ENCODE measurements around the gene LYZL6. TPM values are rescaled to one million over a fixed set of nuclear protein-coding genes. Genes with fewer than 3 reads are reported as not detected.
"Not testable (repeated sequence)": the region's sequence is repeated elsewhere in the genome, so short reads cannot be mapped to it uniquely, and the experiment has no call there.

LYZL6 gene
- total RNA-seq, 1 donor from 2014 or later: not detected

DNA sequence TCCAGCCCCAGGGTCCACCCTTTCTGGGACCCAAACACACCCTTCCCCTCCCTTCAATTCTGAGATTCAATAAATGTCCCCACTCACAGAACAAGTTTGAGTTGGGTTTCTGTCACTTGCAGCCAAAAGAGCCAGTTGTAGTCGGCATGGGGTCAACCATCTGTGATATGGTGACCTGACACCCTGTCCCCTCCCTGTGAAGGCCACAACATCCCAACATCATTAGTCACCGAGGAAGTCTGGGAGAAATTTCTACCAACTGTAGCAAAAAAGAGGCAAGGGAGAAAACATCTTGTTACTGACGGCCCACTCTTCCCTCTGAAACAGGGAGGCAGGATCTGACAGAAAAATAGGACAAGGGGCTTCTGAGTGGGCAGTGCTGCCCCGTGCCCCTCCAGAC is 638 bp upstream of the LYZL6 start:
- DNase-seq: no peak

DNA sequence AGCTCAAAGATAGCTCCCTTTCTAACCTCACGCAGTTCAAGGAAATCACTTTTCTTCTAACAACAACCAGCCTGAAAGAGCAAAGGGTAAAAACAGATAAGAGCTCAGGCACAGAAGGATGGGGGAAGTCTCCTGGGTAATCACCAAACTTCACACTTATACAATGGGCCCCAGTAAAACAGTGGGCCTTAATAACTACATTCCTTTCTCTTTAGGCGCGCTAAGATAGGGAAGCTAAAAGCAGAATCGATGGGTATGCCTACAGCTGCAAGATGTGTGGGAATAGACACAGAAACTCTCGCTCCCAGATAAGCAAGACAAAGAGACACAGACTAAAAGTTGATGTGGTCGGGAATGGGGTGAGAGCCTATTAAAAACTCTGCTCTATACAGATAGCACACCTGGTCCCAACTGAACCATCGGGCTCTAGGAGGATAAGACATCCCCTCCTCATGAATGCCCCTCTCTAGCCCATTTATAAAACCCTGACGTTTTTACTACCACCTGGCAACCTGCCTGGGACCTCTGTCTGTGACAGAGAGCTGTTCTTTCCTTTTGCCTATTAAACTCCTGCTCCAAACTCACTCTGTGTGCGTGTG is 826 bp downstream of the LYZL6 start:
- no peak for DNase-seq

DNA sequence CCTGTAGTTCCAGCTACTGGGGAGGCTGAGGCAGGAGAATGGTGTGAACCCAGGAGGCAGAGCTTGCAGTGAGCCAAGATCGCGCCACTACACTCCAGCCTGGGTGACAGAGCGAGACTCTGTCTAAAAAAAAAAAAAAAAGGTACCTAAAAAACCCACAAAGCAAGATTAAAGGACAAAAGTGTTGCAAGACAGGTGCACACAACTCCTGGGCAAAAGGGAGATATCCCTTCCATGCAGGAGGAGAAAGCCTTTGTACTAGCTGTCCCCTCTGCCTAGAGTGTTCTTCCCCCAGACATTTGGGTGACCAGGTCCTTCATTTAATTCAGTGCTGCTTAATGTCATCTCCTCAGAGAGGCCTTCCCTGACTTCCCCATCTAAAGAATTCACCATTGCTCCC is 5.0 kb downstream of the LYZL6 start:
- DNase-seq: not testable (repeated sequence)

DNA sequence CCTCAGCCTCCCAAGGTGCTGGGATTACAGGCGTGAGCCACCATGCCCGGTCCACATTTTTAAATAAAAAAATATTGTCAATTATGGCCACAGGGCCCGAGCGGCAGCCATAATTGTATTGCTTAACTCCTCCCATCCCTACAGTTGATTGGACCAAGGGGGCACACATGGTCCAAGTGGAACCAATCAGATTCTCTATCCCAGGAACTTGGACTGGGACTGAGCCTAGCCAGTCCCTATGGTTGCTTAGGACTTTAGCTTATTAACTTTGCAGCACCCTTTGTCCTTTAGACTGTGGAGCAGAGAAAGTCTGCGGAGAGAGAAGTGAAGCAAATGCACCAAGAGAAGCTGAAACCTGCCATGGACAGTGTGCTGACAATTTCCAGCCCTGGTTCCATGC is 7.5 kb downstream of the LYZL6 start:
- DNase-seq: no peak

DNA sequence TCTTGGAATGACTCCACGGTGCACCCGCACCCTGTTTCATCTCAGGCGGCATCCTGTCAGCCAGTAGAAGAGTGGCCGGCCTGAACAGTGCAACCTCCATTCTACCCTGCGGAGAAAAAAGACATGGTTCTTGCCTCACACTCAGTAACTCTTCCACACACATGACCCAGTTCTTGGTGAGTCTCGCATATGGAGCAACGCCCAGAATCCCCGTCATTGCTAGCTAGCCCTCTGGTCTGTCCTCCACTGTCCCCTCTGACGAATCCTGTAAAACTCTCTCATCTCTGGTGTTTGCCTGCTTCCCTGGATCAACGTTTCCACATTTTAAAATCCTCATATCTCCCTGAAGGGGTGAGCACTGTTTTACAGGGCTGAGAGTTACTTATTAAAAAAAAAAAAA is 8.8 kb downstream of the LYZL6 start:
- DNase-seq: no peak

DNA sequence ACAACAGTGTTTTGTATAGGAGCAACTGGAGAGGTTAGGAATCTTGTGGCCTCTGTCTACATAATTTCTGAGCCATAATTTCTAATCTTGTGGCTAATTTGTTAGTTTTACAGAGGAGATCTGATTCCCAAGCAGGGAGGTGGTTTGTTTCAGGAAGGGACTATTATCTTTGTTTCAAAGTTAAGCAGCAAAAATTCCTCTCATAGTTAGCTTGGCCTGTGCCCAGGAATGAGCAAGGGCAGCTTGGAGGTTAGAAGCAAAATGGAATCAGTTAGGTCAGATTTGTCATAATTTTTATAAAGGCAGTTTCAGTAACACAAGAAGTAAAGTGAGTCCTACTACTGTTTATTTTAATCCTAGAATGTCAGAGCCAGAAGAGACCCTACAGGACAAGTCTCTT is 10.9 kb downstream of the LYZL6 start:
- no peak for DNase-seq

DNA sequence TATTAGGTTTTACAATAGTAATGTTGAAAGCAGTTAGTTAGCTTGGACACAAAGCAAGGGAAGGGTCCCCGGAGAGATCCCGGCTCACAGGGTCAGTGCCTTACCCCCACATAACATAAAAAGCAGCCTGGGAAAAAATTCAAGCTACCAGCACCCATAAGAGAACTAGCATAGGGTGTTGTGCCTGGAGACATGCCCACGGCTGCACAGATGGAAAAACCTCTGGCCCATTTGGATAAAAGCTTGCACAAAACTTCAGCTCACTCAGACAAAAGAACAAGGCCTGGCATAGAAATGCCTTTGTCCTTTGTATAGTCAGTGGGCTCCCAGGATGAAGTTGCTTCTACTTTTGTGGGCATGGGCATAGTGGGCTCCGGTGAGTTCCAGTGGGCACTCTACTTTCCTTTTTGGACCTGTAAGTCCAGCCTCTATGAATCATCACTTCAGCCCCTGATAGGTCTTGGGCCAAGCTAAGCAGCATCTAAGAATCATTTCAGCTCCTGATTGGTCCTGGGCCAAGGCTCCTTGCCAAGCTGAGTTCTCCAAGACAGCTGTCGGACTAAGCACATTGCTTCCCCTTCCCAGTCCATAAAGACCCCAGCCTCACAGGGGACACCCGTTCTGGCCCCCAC is 11.6 kb downstream of the LYZL6 start:
- DNase-seq: no peak

DNA sequence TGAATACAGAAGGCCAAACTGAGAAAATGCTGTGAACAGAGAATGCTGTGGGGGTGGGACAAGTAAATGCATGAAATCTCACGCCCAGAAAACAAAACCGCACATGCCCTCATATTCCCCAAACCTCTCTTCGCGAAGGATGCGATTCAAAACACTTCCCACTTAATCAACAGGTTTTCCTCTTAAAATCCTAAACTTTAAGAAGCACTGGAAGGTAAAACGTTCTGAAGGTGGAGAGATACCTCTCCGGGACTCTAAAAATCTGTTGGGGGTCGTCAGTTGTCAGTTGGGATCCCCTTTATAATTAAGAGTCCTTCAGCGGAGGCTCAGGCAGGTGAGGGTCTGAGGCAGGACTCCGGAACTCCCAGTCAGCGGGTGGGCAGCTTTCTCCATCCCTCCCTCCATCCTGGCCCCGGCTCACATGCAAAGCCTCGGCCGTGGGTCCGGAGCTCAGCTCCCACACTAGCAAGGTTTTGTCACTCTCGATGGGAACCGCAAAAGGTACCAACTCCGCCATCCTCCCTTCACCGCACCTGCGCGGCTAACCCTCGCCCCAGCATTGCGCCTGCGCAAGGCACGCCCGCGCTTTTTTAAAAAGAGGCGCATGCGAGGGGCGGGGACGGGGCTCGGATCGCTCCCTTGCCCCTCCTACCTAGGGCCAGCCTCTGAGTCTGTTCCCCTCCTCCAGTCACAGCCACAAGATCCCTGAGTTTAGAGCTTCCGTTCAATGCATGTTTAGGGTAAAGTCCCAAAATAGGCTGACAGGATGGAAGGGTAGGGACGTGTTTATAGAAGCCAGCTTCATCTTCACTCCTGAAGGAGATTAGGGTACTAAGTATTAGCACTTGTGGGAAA is 13.1 kb downstream of the LYZL6 start, which contains the start of gene RDM1:
Gene RDM1, minus strand, starts transcription at position 563 of the 855 bp plus-strand sequence. Its CDS starts 46 bp downstream, at position 517.
- DNase-seq: peak; percentile 37

DNA sequence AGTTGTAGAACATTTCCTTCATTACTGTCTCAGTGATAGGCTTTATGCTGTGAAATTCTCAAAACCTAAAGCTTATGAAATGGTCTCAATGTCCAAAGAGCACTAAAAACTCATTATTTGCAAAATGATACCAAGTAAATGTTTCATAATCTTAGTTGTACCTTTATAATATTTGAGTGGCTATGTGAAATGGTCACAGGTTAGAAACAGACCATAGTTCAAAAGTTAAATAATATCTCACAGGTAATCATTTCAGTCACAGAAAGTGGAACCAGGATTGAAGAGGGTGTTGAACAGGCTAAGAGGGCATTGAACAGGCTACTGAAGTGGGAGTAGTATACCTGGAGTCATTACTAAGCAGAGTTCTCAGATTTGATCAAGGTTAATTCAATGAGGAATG is 15.8 kb downstream of the LYZL6 start:
- DNase-seq: no peak

DNA sequence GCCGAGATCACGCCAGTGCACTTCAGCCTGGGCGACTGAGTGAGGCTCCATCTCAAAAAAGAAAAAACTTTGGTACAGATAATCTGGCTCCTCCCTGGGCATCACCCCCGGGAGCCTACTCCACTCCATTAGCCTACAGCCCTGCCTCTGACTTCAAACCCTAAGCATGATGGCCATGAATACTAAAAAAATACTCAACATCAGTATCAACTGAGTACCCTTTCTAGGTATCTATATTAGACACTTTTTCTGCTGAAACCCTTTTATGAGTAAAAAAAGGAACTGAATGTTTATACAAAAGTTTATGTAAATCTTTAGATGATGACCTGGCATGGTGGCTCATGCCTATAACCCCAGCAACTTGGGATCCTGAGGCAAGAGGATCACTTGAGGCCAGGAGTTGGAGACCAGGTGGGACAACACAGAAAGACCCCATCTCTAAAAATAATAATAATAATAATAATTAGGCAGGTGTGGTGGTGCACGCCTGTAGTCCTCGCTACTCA is 19.9 kb downstream of the LYZL6 start:
- no peak for DNase-seq

DNA sequence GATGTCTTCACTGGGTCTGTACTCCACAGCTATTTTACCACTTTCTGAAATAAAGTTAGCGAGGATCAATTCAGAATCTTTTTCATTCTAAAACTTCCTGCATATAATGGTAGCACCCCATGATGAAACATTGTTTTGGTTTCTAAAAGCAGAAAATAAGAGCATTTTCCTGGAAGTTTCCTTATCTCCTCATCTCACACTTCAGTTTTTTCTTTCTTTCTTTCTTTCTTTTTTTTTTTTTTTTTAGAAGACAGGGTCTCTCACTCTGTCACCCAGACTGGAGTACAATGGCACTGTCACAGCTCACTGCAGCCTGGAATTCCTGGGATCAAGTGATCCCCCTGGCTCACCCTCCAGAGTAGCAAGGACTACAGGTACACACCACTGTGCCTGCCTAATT is 23.3 kb downstream of the LYZL6 start:
- DNase-seq: no peak

DNA sequence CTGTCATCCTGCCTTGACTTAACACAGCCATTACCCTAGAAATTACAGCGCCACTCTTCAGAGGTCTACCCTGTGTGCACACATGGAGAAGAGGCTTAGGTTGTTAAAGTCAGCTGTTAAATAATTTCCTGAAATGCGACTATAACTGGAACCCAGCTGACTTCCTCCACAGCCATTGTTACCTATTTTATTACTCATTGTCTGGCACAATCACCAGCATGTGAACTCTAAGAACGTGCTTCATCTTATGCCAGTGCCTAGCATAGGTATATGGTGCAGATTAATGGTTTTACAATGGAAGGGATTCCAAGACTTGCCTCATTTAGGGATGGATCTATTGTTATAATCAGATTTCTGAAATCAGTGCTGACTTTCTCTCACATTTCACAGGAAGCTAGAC is 24.8 kb downstream of the LYZL6 start:
- DNase-seq: no peak

DNA sequence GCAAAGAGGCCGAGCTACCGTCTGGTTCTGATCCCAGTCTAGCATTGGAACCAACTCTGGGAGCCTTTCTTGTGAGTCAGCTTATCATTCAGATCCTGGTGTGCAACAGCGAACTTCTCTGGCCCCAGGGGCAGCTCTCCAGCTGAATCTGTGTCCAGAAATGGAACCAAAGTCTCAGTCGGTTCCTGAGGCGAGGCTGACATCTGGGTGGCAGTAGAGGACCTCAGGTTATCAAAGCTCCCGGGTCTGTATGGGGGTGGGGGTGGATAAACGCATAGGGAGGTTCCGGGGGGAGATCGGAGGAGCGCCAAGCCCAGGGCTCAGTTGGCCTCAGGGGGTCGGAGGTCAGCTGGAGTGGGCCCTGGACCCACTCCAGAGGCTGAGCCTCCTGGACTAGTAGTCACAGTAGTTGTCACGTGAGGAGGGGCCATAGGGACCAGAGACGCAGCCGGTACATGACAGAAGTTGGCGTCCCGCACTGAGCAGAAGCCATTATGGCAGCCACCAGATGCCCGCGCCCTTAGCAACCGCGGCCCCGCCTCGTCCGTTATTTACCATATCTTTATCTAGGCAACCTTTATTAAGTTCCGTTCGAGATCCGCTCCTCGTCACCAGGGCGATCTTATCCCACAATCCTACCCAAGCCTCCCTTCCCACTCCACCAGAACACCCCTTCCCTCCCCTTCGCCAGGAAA is 25.8 kb downstream of the LYZL6 start:
- no peak for DNase-seq

DNA sequence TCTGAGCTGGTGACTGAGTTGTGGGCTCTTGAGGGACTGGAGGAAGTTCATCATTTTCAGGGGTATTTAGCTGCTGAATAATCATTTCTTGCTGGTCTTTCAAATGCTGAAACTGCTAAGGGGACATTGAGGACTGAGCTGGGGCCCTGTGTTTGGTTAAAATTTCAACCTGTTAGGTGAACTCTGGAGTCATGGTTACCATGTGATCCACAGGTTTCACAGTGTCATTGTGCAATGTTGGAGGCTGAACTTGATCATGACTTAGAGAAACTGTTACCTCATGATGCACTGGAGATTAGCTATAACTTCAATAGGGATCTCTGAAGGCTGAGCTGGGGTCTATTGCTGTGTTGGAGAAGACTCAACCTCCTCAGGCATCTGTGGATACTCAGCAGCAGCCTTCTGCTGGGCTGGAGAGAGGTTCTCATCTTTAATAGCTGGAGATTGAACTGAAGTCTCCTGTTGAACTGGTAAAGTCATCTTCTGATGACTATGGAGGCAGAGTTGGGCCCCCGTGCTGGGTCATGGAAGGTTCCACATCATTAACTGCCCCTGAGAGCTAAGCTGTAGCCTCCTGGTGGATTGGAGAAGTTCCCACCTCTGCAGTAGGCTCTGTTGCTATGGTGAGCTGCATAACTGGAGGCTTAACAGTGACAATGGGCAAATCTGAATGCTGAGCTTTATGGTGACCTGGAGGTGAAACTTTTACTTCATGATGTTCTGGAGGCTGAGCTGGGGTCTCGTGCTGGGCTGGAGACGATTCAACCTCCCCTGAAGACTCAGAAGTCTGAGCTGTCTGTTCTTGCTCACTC is 28.2 kb downstream of the LYZL6 start:
- DNase-seq: no peak

DNA sequence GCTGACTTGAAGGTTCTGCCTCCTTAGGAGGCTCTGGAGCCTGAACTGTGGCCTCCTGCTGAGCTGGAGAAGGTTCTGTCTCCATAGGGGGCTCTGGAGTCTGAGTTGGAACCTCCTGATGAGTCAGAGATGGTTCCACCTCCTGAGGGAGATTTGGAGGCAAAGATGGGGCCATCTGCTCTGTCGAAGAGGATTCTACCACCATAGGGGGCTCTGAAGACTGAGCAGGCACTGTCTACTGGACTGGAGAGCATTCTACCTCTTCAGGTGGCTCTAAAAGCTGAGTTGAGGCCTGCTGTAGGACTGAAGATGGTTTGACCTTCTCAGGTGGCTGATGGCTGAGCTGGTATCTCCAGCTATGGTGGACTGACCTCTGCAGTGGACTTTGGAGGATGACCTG is 29.2 kb downstream of the LYZL6 start:
- DNase-seq: no peak

DNA sequence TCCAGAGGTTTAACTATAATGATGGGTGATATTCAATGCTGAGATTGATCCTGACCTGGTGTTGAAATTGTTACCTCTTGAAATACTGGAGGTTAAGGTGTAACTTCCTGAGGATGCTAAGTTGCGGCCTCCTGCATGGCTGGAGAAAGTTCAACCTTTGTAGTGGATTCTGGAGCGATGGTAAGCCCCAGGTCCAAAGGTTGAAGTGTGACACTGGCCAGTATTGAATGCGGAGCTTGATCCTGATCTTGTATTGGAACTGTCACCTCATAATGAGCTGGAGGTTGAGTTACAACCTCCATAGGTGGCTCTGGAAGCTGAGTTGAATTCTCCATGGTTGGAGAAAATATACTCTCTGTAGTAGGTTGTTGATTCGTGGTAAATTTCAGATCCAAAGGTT is 29.9 kb downstream of the LYZL6 start:
- no peak for DNase-seq

DNA sequence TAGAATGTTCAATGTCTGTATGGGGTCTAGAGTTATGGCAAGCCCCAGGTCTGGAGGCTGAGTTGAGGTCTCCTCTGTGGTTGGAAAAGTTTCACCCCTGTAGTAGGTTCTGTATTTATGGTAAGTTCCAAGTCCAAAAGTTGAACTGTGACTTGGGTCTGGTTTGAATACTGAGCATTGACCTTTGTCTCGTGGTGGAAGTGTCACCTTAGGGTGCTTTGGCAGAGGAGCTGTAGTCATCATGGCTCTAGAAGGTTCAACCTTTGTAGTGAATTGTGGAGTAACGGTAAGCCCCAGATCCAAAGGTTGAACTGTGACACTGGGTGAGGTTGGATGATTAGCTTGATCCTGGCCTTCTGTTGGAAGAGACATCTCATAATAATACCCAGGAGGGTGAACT is 30.6 kb downstream of the LYZL6 start:
- DNase-seq: no peak

DNA sequence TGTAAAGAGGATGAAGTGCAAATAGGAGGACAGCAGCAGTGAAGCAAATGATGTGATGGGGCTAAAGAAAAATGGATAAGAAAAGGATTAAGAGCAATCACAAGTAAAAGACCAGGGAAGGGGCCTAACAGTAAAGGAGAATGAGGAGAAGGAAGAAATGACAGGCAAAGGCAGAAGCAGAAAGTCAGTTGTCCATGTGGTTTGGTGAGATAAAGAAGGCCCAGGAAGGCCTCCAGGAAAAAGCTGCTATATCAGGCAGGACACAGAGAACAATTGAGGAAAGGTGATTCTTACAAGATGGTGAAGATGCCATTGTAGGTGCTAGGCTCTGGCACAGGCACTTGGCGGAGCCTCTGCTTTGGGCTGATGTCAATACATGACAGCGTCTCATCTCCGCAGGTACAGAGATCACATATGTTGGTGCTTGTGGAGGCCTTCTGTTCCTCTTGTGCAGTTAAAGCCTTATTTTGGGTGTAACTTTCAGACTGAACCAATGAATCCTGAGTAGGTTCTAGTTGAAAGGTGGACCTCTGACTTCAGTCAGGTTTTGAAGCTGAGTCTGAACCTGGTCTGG is 31.1 kb downstream of the LYZL6 start:
- DNase-seq: no peak

DNA sequence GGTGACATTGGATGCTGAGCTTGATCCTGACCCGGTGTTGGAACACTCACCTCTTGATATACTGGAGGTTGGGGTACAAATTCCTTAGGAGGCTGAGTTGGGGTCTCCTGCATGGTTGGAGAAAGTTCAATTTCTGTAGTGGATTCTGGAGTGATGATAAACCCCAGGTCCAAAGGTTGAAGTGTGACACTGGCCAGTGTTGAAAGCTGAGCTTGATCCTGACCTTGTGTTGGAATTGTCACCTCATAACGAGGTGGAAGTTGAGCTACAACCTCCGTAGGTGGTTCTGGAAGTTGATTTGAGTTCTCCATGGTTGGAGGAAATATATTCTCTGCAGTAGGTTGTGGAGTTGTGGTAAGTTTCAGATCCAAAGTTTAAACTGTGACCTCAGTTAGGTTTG is 34.1 kb downstream of the LYZL6 start:
- no peak for DNase-seq

DNA sequence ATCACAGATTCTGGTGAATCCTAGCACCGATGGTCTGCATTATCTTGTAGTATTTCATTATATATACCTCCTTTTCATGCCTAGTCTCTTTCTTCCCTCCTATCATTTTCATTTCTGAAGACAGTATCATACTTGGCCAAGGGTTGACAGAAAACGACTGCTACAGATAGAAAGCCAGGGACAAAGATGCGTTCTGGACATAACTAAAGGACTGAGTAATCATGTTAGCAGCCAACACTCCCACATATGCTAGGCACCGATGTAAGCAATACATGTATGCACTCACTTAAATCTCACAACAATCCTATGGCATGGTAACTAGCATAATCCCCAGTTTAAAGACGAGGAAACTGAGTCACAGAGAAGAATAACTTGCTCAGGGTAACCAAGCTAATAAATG is 35.8 kb downstream of the LYZL6 start:
- DNase-seq: no peak

DNA sequence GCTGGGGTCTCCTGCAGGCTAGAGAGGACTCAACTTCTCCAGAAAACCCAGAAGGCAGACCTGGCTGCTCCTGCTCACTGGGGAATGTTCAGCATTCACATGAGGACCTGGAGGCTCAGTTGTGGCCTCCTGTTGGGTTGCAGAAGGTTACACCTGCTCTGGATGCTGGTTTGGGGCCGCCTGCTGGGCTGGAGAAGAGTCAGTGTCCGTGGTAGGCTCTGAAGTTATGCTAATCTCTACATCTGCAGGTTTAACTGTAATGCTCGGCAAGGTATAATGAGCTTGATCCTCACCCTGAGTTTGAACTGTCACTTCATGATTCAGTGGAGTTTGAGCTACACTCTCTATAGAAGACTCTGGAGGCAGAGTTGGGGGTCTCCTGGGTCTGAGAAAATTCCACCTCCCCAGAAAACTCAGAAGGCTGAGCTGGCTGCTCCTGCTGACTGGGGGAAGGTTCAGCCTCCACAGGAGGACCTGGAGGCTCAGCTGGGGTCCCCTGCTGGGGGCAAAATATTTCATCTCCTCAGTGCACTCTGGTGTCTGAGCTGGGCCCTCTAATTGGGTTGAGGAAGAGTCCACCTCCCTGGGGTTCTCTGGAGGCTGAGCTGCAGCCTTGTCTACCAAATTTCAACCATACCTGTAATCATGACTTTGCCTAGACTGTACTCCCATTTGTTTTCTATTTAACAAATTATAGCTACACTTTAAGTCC is 36.4 kb downstream of the LYZL6 start:
- no peak for DNase-seq

All from occipital lobe (tissue), 2 donors.